Measurements from ENCODE around the gene SLC26A3.

SLC26A3 gene

GRCh38 chr7:107785926-107786325 lies 17.1 kb downstream of the SLC26A3 start:
- DNase-seq (ENCODE audit: extremely low spot score): no peak
- ChIA-PET POLR2A (no interaction called here), CTCF (no interaction called here)
- TF ChIP-seq FOXM1 (IDR thresholded peaks at IDR 0.05; ENCODE audit: borderline replicate concordance) (no peak), HDGF (IDR thresholded peaks at IDR 0.05; ENCODE audit: borderline replicate concordance) (no peak), NFRKB (IDR thresholded peaks at IDR 0.05) (no peak), FOXA1 (IDR thresholded peaks at IDR 0.05) (no peak), LEF1 (IDR thresholded peaks at IDR 0.05; ENCODE audit: borderline replicate concordance) (no peak), ZNF384 (IDR thresholded peaks at IDR 0.05) (no peak), TARDBP (IDR thresholded peaks at IDR 0.05) (no peak), SUZ12 (IDR thresholded peaks at IDR 0.05) (no peak), PKNOX1 (IDR thresholded peaks at IDR 0.05) (no peak), L3MBTL2 (conservative IDR thresholded peaks at IDR 0.05) (no peak), FOXK2 (IDR thresholded peaks at IDR 0.05) (no peak), BHLHE40 (IDR thresholded peaks at IDR 0.05; ENCODE audit: borderline replicate concordance) (no peak), SP1 (IDR thresholded peaks at IDR 0.05) (no peak), CTBP1 (IDR thresholded peaks at IDR 0.05; ENCODE audit: borderline replicate concordance) (no peak), ELF4 (IDR thresholded peaks at IDR 0.05) (no peak), ARNT (IDR thresholded peaks at IDR 0.05) (no peak)

- no peak for DNase-seq (ENCODE audit: extremely low spot score)
- CTCF ChIA-PET: no interaction called here
- no peak for TF ChIP-seq ELF4 (IDR thresholded peaks at IDR 0.05)
- TF ChIP-seq FOXK2 (IDR thresholded peaks at IDR 0.05): no peak
- TF ChIP-seq SP1 (IDR thresholded peaks at IDR 0.05): no peak
- TF ChIP-seq FOXM1 (IDR thresholded peaks at IDR 0.05; ENCODE audit: borderline replicate concordance): no peak
- TF ChIP-seq CTBP1 (IDR thresholded peaks at IDR 0.05; ENCODE audit: borderline replicate concordance): no peak
- POLR2A ChIA-PET: no interaction called here
These were observed 17.9 kb downstream of the SLC26A3 start for GRCh38 chr7:107785170-107785569.

- TF ChIP-seq ARNT (IDR thresholded peaks at IDR 0.05): no peak
- TF ChIP-seq PKNOX1 (IDR thresholded peaks at IDR 0.05): no peak
- TF ChIP-seq FOXA1 (IDR thresholded peaks at IDR 0.05): no peak
- TF ChIP-seq ELF4 (IDR thresholded peaks at IDR 0.05): no peak
- TF ChIP-seq HDGF (IDR thresholded peaks at IDR 0.05; ENCODE audit: borderline replicate concordance): no peak
- no peak for TF ChIP-seq L3MBTL2 (conservative IDR thresholded peaks at IDR 0.05)
- TF ChIP-seq ZNF384 (IDR thresholded peaks at IDR 0.05): no peak
- TF ChIP-seq SP1 (IDR thresholded peaks at IDR 0.05): no peak
- TF ChIP-seq FOXM1 (IDR thresholded peaks at IDR 0.05; ENCODE audit: borderline replicate concordance): no peak
- TF ChIP-seq TARDBP (IDR thresholded peaks at IDR 0.05): no peak
- no peak for TF ChIP-seq NFRKB (IDR thresholded peaks at IDR 0.05)
- no peak for TF ChIP-seq CTBP1 (IDR thresholded peaks at IDR 0.05; ENCODE audit: borderline replicate concordance)
- POLR2A ChIA-PET: no interaction called here
- DNase-seq (ENCODE audit: extremely low spot score): no peak
- CTCF ChIA-PET: no interaction called here
These were observed 19.4 kb downstream of the SLC26A3 start for GRCh38 chr7:107783648-107784047.

GRCh38 chr7:107782374-107782773 lies 20.6 kb downstream of the SLC26A3 start:
- POLR2A ChIA-PET: no interaction called here
- TF ChIP-seq NFRKB (IDR thresholded peaks at IDR 0.05) (no peak), ZNF384 (IDR thresholded peaks at IDR 0.05) (no peak), L3MBTL2 (conservative IDR thresholded peaks at IDR 0.05) (no peak), FOXA1 (IDR thresholded peaks at IDR 0.05) (no peak), ELF4 (IDR thresholded peaks at IDR 0.05) (no peak), LEF1 (IDR thresholded peaks at IDR 0.05; ENCODE audit: borderline replicate concordance) (no peak), ARNT (IDR thresholded peaks at IDR 0.05) (no peak), SP1 (IDR thresholded peaks at IDR 0.05) (no peak), CTBP1 (IDR thresholded peaks at IDR 0.05; ENCODE audit: borderline replicate concordance) (no peak), HDGF (IDR thresholded peaks at IDR 0.05; ENCODE audit: borderline replicate concordance) (no peak), PKNOX1 (IDR thresholded peaks at IDR 0.05) (no peak)
- no peak for DNase-seq (ENCODE audit: extremely low spot score)
- CTCF ChIA-PET: no interaction called here

- ChIA-PET POLR2A (no interaction called here), CTCF (no interaction called here)
- no peak for DNase-seq (ENCODE audit: extremely low spot score)
- TF ChIP-seq ARNT (IDR thresholded peaks at IDR 0.05): no peak
These were observed 23.4 kb downstream of the SLC26A3 start for GRCh38 chr7:107779647-107780099.

- POLR2A ChIA-PET: no interaction called here
- TF ChIP-seq FOXA1 (IDR thresholded peaks at IDR 0.05) (no peak), BHLHE40 (IDR thresholded peaks at IDR 0.05; ENCODE audit: borderline replicate concordance) (no peak), LEF1 (IDR thresholded peaks at IDR 0.05; ENCODE audit: borderline replicate concordance) (no peak), FOXM1 (IDR thresholded peaks at IDR 0.05; ENCODE audit: borderline replicate concordance) (no peak), PKNOX1 (IDR thresholded peaks at IDR 0.05) (no peak), CTBP1 (IDR thresholded peaks at IDR 0.05; ENCODE audit: borderline replicate concordance) (no peak), TARDBP (IDR thresholded peaks at IDR 0.05) (no peak), NFRKB (IDR thresholded peaks at IDR 0.05) (no peak), FOXK2 (IDR thresholded peaks at IDR 0.05) (no peak), SP1 (IDR thresholded peaks at IDR 0.05) (no peak), ZNF384 (IDR thresholded peaks at IDR 0.05) (no peak), SUZ12 (IDR thresholded peaks at IDR 0.05) (no peak), HDGF (IDR thresholded peaks at IDR 0.05; ENCODE audit: borderline replicate concordance) (no peak), L3MBTL2 (conservative IDR thresholded peaks at IDR 0.05) (no peak), ELF4 (IDR thresholded peaks at IDR 0.05) (no peak), ARNT (IDR thresholded peaks at IDR 0.05) (no peak)
- CTCF ChIA-PET: no interaction called here
- DNase-seq (ENCODE audit: extremely low spot score): no peak
These were observed 24.7 kb downstream of the SLC26A3 start for GRCh38 chr7:107778283-107778682.
